ENCODE measurements around the gene DSC2.

The DSC2 gene

GRCh38 chr18:31058897-31059296 is 43.3 kb downstream of the DSC2 start:
- TF ChIP-seq CTCF (IDR thresholded peaks at IDR 0.05; ENCODE audit: low read depth, low read length): no peak
- DNase-seq (ENCODE audit: extremely low read depth, low read depth): no peak

GRCh38 chr18:31057917-31058316 is 44.3 kb downstream of the DSC2 start:
- TF ChIP-seq CTCF (IDR thresholded peaks at IDR 0.05; ENCODE audit: low read depth, low read length): no peak
- no peak for DNase-seq (ENCODE audit: extremely low read depth, low read depth)

GRCh38 chr18:31057051-31057450 is 45.2 kb downstream of the DSC2 start:
- no peak for DNase-seq (ENCODE audit: extremely low read depth, low read depth)
- TF ChIP-seq CTCF (IDR thresholded peaks at IDR 0.05; ENCODE audit: low read depth, low read length): no peak

- TF ChIP-seq CTCF (IDR thresholded peaks at IDR 0.05; ENCODE audit: low read depth, low read length): no peak
- DNase-seq (ENCODE audit: extremely low read depth, low read depth): no peak
Observed at GRCh38 chr18:31056296-31056695, 45.9 kb downstream of the DSC2 start.

- no peak for DNase-seq (ENCODE audit: extremely low read depth, low read depth)
- no peak for TF ChIP-seq CTCF (IDR thresholded peaks at IDR 0.05; ENCODE audit: low read depth, low read length)
Observed at GRCh38 chr18:31050635-31051034, 51.6 kb downstream of the DSC2 start.

- DNase-seq (ENCODE audit: extremely low read depth, low read depth): no peak
- TF ChIP-seq CTCF (IDR thresholded peaks at IDR 0.05; ENCODE audit: low read depth, low read length): no peak
Observed at GRCh38 chr18:31049189-31049588, 53.0 kb downstream of the DSC2 start.

GRCh38 chr18:31048216-31048615 is 54.0 kb downstream of the DSC2 start:
- DNase-seq (ENCODE audit: extremely low read depth, low read depth): no peak
- TF ChIP-seq CTCF (IDR thresholded peaks at IDR 0.05; ENCODE audit: low read depth, low read length): no peak

All from AG09319 (cell line).